ENCODE measurements around the gene MBD3.
"Not testable (repeated sequence)": the region's sequence is repeated elsewhere in the genome, so short reads cannot be mapped to it uniquely, and the experiment has no call there.

MBD3 gene

GRCh38 chr19:1568320-1569019 is 24.2 kb downstream of the MBD3 start, which contains the start of gene MEX3D:
MEX3D (minus strand) TSS chr19:1568325; CDS start chr19:1568058, 267 bp downstream.
- peak; percentile 88 for DNase-seq

- DNase-seq, result no peak
Observed at GRCh38 chr19:1567848-1568227, 24.8 kb downstream of the MBD3 start.

DNA sequence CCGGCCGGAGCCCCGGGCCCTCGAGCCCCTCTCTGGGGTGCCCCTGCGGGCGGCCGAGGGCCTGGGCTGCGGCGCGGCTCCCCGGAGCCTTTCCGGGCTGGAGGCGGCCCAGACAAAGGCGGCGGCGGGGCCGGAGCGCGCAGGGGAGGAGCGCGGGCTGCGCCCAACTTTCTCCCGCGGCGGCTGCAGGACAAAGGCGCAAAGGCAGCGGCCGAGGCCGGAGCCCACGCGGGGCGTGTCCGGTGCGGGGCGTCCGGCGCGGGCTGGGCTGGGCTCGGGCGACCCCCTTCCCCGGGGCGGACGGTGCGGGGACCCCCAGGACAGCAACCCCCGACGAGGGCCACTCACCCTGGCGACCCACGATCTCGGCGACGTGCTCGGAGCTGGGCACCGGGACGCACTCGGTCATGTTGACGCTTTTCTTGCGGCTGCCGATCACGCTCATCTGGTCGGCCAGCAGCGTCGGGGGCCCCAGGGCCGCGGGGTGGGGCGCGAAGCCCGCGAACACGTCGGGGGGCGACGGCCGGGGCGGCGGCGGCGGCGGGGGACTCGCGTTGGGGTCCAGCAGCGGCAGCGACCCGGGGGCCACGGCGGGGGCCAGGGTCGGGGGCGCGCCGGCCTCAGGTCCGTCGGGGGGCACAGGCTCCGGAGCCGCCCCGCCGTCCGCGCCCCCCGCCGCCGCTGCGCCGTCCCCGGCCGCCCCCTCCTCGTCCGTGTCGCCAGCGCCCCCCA is 25.4 kb downstream of the MBD3 start:
- no peak for DNase-seq

- DNase-seq, result no peak
Observed at GRCh38 chr19:1566392-1567115, 26.1 kb downstream of the MBD3 start.

DNA sequence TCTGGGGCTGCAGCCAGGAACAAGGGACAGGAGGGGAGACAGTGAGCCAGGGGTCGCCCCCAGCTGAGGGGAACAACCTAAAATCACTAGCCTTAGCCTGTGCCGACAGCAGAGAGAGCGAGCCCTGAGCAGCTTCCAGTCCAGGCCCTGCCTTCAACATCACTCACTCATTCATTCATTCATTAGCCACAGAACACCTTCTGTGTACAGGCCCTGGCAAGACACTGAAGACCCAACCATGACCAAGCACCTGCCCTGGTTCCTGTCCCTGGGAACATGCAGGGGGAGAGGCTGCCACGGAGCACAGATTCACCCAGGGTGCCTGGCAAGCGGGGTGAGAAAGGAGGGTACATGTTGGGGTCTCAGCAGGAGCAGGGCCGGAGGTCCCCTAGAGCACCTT is 29.4 kb downstream of the MBD3 start:
- no peak for DNase-seq

DNA sequence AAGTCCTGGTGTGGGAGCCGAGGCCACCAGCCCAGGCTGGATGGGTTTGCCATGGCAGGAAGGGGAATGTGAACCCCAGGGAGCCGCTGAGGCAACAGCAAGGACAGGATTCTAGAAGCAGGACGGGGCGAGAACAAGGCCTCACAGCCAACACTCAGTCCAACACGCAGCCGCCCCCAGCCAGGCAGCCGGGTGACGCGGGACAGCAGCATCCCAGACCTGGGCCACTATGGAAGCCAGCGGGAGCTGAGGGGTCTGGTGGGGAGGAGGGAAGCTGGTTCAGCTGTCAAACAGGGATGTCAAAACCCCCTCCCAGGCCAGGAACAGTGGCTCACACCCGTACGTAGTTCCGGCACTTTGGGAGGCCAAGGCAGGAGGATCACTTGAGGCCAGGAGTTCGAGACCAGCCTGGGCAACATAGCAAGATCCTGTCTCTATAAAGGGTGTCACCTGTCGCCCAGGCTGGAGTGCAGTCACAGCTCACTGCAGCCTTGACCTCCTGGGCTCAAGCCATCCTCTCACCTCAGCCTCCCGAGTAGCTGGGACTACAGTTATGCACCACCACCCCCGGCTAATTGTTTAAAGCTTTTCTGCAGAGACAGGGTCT is 31.3 kb downstream of the MBD3 start:
- DNase-seq, result no peak

- no peak for DNase-seq
Observed at GRCh38 chr19:1560286-1560882, 32.3 kb downstream of the MBD3 start.

DNA sequence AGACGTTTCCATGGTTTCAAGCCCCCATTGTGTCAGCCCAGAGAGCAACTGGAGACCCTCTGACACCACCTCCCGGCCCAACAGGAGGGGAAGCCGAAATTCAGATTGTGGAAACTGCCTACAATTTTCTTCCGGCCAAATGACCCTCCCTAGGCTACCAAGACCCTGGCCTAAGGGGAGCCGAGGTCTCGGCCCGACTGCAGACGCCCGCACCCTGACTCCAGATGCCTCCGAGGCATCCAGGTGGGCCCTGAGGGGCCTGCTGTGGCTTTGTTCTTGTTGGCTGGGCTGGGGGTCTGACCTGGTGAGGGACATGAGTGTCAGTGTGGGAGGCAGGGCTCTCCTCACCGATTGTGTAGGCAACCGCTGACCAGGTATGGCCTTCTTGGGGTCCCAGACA is 34.1 kb downstream of the MBD3 start:
- no peak for DNase-seq

- DNase-seq, result no peak
Observed at GRCh38 chr19:1556390-1557070, 36.1 kb downstream of the MBD3 start.

- no peak for DNase-seq
Observed at GRCh38 chr19:1555487-1556389, 36.9 kb downstream of the MBD3 start.

DNA sequence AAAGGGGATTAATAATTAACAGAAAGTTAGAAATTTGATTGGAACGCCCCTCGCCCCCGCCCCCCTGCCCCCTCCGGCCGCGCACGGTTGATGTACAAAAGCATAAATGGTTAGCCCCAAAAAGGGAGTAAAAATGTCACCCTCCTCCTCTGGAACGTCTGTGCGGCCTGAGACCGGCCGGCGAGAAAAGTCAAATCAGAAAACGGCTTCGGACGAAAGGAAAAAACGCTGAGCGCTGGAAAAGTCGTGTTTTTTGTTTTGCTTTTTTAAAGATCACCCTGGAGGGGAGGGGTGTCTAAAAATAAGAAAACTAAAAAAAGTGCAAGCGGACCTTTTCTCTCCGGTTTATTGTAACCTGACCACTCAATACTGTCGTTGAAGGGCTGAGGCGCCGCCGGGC is 37.7 kb downstream of the MBD3 start:
- no peak for DNase-seq

GRCh38 chr19:1553415-1553814 is 39.2 kb downstream of the MBD3 start:
- no peak for DNase-seq

DNA sequence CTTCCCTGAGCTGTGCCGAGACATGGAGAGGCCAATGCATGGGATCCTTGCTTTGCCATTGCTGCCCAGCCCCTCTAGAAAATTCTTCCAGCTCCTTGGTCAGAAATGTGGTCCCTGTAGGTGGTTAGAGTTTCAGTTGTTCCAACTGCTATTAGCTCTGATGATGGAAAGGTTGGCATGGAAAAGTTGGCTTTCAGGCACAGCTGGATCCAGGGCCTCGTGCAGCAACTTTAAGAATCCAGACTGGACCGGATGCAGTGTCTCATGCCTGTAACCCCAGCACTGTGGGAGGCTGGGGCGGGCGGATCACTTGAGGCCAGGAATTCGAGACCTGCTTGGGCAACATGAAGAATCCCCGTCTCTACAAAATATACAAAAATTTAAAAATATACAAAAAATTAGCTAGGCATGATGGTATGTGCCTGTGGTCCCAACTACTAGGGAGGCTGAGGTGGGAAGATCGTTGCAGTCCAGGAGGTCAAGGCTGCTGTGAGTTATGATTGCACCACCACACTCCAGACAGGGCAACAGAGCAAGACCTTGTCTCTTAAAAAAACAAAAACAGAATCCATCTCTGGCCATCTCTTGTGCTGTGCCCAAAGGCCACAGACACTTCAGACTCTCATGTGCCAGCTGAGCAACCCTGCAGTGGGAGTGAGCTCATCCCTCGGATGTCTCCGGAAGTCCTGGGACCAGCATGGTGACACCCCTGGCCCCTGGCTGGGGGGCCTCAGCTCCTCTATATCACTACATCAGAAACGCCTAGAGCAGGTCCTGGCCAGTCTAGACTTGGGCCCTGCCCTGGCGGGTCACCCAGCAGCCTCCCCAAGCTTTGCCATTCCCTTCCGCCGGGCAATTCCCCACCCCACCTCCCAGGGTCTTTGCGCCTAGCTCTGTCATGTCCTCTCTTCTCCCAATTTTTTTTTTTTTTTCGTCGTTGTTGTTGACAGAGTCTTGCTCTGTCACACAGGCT is 41.3 kb downstream of the MBD3 start:
- no peak for DNase-seq

DNA sequence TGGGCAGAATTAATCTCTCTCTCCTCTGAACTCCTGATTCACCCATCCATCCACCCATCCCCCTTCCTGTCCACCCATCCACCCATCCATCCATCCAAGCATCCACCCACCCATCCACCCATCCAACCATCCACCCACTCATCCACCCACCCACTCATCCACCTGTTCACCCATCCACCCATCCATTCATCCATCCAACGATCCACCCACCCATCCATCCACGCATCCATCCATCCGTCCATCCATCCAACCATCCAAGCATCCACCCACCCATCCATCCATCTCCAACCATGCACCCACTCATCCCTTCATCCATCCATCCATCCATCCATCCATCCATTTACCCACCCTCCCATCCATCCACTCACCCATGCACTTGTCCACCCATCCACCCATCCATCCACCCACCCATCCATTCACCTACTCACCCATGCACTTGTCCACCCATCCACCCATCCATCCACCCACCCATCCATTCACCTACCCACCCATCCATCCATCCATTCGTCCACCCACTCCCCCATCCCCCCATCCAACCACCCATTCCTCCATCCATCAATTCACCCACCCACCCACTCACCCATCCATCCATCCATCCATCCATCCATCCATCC is 43.2 kb downstream of the MBD3 start:
- no peak for DNase-seq

- DNase-seq, result no peak
Observed at GRCh38 chr19:1540365-1540925, 52.2 kb downstream of the MBD3 start.

DNA sequence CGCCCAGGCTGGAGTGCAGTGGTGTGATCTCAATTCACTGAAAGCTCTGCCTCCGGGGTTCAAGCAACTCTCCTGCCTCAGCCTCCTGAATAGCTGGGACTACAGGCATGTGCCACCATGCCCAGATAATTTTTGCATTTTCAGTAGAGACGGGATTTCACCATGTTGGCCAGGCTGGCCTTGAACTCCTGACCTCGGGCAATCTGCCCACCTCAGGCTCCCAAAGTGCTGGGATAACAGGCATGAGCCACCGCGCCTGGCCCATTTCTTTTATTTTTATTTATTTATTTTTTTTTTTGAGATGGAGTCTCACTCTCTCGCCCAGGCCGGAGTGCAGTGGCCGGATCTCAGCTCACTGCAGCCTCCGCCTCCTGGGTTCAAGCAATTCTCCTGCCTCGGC is 52.9 kb downstream of the MBD3 start:
- DNase-seq, result not testable (repeated sequence)

DNA sequence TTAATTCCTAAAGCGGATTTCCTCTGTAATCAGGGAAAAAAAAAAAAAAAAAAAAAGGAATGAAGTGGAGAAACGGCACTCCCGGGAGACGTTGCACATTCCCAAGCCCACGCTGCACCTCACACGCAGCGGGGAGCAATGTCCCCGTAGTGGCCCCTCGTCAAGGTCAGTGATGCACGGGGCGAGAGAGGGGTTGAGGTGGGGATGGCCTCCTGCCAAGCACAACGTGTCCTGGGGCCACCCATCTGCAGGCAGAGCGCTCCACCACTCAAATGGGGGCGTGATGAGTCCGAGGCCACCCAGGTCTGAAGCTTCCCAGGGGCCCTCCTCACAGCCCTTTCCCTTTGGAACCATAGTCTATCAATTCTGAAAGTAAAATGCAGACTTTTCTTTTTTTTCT is 53.7 kb downstream of the MBD3 start:
- DNase-seq, result no peak

DNA sequence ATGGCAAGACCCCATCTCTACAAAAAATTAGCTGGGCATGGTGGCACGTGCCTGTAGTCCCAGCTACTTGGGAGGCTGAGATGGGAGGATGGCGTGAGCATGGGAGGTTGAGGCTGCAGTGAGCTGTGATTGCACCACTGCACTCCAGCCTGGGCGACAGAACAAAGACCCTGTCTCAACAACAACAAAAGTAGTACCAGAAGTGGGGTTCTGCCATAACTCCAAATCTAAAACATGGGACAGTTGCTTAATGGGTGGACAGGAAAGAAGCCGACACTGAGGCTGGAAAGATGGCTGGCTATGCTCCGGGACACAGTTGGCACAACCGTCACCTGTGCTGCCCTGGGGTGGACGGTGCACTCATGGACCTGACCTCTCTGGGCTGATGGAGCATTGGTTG is 57.0 kb downstream of the MBD3 start:
- DNase-seq, result not testable (repeated sequence)

GRCh38 chr19:1534972-1535371 is 57.7 kb downstream of the MBD3 start:
- no peak for DNase-seq
